ENCODE data around the gene PCDHGB3. TPM values are rescaled to one million over a fixed set of nuclear protein-coding genes. Genes with fewer than 3 reads are reported as not detected.

The PCDHGB3 gene
- total and polyA plus RNA-seq, 9 of the 15 experiments (the other 6 are each of a cell fraction or from before 2014, with no cell fraction given): 0.05 to 0.19 (median 0.11) TPM; not detected in 2

- TF ChIP-seq ZNF655 (CRISPR knock-in tag; IDR thresholded peaks at IDR 0.05): no peak
- no peak for TF ChIP-seq SIN3B (IDR thresholded peaks at IDR 0.05; ENCODE audit: low read depth)
- no peak for TF ChIP-seq GTF2A2 (tag; IDR thresholded peaks at IDR 0.05)
- TF ChIP-seq HNRNPH1 (optimal IDR thresholded peaks at IDR 0.05; ENCODE audit: low read depth, low read length): no peak
- no peak for TF ChIP-seq IRF2 (CRISPR knock-in tag; IDR thresholded peaks at IDR 0.05)
- no peak for TF ChIP-seq CREB3L1 (IDR thresholded peaks at IDR 0.05; ENCODE audit: borderline replicate concordance, low read depth)
- TF ChIP-seq L3MBTL2 (IDR thresholded peaks at IDR 0.05): peak; percentile 30; the same call in 1 of the 2 replicates
- TF ChIP-seq ZNF561 (CRISPR knock-in tag; conservative IDR thresholded peaks at IDR 0.05): no peak
- TF ChIP-seq TBP (optimal IDR thresholded peaks at IDR 0.05; ENCODE audit: low read depth, low read length): no peak
- TF ChIP-seq DACH1 (IDR thresholded peaks at IDR 0.05; ENCODE audit: partially characterized antibody): no peak
- no peak for TF ChIP-seq TAF15 (IDR thresholded peaks at IDR 0.05; ENCODE audit: low read depth, low read length)
- no peak for TF ChIP-seq DIDO1 (tag; IDR thresholded peaks at IDR 0.05; ENCODE audit: low read depth)
- TF ChIP-seq ETV5 (CRISPR knock-in tag; IDR thresholded peaks at IDR 0.05; ENCODE audit: low read depth): no peak
- 0 out of 2 replicates have a peak, but pooled peaks have one; percentile 15 for TF ChIP-seq MAFG (tag; conservative IDR thresholded peaks at IDR 0.05)
- peak; percentile 79 to 84 (median 82) for TF ChIP-seq CTCF (IDR thresholded peaks at IDR 0.05 in 2 of 3, conservative IDR thresholded peaks at IDR 0.05 in 1 of 3; ENCODE audit: insufficient read depth in 2 of 3, low read depth in 1 of 3, low read length in 3 of 3)
- TF ChIP-seq ZNF699 (CRISPR knock-in tag; IDR thresholded peaks at IDR 0.05; ENCODE audit: insufficient replicate concordance): no peak
- TF ChIP-seq CHAMP1 (IDR thresholded peaks at IDR 0.05): no peak
- TF ChIP-seq MAX (CRISPR knock-in tag; IDR thresholded peaks at IDR 0.05): no peak
- TF ChIP-seq RFX7 (CRISPR knock-in tag; IDR thresholded peaks at IDR 0.05): no peak
- TF ChIP-seq RBM25 (IDR thresholded peaks at IDR 0.05; ENCODE audit: low read depth, low read length, severe bottlenecking): no peak
Measured at GRCh38 chr5:141338538-141339306, 31.3 kb upstream of the PCDHGB3 start, which contains the start of gene PCDHGA2 (continued).

Data from K562 (cell line).